OCI-LY7 (cell line): Measurements from ENCODE around the gene PTPN14.

Source experiments
- EZH2phosphoT487 ChIP-seq: fragments of 200-600 bp; sonication (generic); IDR thresholded peaks from 2 replicates; pipeline ENCODE4 v1.6.1; 2018; ENCODE audit warnings: low read depth, borderline replicate concordance, mild to moderate bottlenecking, mixed run types, antibody characterized with exemption, low read length, moderate library complexity, mixed read lengths
- TF ChIP-seq, protein P1 (sequence below): fragments of 200-600 bp; sonication (generic); conservative IDR thresholded peaks from 2 replicates; pipeline ENCODE4 v1.5.1; 2014; ENCODE audit warnings: mild to moderate bottlenecking, antibody characterized with exemption, low read length, moderate library complexity, mixed read lengths

DNA sequence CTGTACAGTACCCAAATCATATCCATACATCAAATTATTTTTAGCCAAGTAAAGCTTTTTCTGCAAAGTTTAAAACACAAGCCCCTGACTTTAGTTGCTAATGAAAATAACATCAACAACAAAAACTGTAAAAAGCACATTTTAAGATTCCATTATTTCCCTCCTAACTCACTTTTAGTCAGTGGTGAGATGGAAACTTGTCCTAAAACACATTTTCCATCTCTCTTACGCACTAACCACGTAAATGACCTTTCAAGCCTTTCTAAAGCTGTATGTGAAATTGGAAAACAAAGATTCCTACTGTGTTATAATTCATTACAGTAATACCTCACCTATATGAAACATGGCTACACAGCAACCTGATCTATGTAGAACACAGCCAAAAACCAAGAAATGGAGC is 77.5 kb downstream of the PTPN14 start:
- TF ChIP-seq, protein P1, sequence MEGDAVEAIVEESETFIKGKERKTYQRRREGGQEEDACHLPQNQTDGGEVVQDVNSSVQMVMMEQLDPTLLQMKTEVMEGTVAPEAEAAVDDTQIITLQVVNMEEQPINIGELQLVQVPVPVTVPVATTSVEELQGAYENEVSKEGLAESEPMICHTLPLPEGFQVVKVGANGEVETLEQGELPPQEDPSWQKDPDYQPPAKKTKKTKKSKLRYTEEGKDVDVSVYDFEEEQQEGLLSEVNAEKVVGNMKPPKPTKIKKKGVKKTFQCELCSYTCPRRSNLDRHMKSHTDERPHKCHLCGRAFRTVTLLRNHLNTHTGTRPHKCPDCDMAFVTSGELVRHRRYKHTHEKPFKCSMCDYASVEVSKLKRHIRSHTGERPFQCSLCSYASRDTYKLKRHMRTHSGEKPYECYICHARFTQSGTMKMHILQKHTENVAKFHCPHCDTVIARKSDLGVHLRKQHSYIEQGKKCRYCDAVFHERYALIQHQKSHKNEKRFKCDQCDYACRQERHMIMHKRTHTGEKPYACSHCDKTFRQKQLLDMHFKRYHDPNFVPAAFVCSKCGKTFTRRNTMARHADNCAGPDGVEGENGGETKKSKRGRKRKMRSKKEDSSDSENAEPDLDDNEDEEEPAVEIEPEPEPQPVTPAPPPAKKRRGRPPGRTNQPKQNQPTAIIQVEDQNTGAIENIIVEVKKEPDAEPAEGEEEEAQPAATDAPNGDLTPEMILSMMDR: no peak
- no peak for TF ChIP-seq EZH2phosphoT487
